GM19455 (cell line): ENCODE results near the gene ANGPTL5.
"Not testable (repeated sequence)": the region's sequence is repeated elsewhere in the genome, so short reads cannot be mapped to it uniquely, and the experiment has no call there.

ENCODE experiments used
- ATAC-seq: cut with Tn5 transposase; IDR thresholded peaks from one replicate; pipeline ENCODE4 v1.9.1; 2021; ENCODE audit not compliant: unreplicated experiment

Gene ANGPTL5

GRCh38 chr11:101894505-101894904 is 21.8 kb downstream of the ANGPTL5 start:
- ATAC-seq: no peak

DNA sequence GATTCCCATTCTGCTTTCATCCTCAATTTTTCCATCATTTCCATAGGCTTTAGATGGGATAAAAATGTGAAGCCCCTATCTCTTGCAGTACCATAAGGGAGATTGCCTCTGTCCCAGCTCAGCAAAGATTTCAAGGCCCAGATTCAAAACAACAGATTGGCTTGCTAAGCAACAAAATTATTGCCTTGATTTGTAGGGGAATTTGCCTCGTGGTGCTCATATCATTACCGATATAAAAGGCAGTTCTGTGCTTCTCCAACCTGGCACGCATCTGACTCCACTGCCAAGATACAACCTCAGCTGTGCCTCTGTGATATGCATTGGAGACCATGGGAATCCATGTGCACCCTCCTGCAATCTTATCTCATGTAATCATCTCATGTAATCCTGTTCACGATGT is 26.6 kb downstream of the ANGPTL5 start:
- no peak for ATAC-seq

DNA sequence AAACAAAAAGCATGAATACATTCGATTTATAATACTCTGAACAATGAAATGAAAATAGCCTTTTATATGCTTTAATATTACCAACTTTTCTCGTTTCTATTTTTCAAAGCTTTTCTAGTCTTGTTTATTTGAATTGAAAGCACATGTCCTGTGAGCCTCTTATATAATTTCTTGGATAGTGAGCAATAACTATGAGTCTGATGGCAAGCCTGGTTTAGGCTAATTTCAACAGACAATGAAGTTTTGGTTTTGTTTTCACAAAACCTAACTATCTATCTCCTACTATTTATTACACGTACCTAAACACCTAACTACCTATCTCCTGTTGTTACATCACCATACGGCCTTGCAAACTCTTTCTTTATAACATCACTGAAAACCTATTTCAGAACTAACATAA is 30.7 kb downstream of the ANGPTL5 start:
- ATAC-seq: no peak

GRCh38 chr11:101881586-101881985 is 34.7 kb downstream of the ANGPTL5 start:
- no peak for ATAC-seq

- ATAC-seq: no peak
Measured at GRCh38 chr11:101880222-101880621, 36.1 kb downstream of the ANGPTL5 start.

DNA sequence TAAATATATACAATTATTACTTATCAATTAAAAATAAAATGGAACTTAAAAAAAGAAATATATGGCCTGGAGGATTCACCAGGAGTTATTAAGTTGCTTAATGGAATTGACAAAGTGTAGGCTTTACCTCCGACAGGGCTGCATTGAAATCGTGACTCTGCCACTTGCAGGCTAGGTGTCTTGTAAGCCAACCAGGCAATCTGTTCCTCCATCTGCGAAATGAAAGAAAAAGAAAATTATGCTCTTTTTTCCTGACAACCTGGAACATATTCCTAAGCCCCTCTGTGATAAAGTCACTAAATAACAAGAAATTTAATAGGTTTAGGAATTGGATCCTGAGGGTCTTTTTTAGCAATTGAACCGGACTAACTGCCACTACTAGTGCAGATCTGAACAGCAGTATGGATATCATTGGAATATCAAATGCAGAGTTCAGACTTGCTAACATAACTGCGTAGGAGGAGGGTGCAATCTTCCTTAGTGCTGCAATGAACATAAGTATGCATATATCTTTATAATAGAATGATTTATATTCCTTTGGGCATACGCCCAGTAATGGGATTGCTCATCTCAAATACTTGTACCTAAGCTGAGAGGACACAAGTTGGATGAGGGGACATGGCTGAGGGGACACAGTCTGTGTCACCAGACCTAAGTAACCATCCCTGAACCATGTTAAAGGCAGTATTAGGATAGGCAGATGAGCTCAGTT is 44.0 kb downstream of the ANGPTL5 start:
- ATAC-seq: no peak

GRCh38 chr11:101870510-101870909 is 45.8 kb downstream of the ANGPTL5 start:
- ATAC-seq: no peak

- ATAC-seq: no peak
Measured at GRCh38 chr11:101867951-101868350, 48.4 kb downstream of the ANGPTL5 start.

DNA sequence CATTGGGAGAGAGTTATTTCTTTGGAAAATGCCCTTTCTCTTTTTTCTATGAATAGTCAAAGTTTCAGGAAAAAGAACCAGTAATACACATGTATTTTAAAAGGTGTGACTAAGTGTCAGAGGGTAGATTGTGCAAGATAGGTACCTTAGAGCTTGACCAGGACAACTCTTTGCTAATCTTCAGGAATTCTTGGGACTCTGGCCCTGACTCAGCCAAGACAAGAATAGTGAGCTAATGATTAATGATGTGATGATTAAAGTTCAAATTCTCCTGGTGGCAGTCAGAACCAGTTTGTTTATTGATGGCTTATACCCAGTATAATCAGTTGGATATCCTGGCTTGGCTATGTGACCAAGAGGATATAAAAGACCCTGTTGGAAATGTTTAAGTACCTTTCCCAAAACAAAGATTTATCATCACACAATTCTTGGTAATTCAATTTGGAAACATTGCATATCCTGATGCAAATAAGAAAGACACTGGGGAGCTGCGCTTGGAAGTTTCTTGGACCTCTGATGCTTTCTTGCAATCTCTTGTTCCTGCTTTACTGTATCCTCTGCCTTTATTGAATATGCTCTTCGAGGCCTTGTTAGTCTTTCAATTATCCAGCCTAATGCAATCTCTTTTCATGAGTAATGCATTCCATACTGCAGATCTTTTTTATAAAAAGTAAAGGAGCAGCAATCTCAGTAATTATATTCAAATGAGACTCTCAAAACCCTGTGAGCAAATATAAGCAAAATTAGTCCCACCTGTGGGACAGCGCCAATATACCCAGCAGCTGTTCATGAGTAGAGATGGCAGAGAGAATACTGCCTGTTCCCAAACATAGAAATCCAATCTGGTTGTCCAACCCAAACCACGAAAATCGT is 49.5 kb downstream of the ANGPTL5 start:
- no peak for ATAC-seq

DNA sequence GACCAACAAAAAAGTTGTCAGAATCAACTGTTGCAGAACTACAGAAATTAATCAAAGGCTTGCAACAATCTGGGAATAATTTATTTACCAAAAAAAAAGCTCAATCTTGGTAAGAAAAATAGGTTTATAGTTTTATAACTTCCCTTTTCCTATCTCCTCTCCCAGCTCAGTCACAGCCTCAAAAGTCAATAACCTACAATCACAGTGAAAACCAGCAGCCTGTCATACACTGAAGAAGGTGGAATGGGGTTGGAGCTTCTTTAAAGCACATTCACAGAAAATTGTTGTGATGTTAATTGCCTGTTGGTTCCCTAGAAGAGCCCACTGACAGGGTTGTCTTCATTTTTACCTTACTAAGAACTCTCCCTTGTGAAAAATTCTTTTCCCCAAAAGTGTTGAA is 52.2 kb downstream of the ANGPTL5 start:
- ATAC-seq: no peak

- ATAC-seq: no peak
Measured at GRCh38 chr11:101863361-101863760, 53.0 kb downstream of the ANGPTL5 start.

GRCh38 chr11:101862391-101863233 is 53.7 kb downstream of the ANGPTL5 start:
- no peak for ATAC-seq

DNA sequence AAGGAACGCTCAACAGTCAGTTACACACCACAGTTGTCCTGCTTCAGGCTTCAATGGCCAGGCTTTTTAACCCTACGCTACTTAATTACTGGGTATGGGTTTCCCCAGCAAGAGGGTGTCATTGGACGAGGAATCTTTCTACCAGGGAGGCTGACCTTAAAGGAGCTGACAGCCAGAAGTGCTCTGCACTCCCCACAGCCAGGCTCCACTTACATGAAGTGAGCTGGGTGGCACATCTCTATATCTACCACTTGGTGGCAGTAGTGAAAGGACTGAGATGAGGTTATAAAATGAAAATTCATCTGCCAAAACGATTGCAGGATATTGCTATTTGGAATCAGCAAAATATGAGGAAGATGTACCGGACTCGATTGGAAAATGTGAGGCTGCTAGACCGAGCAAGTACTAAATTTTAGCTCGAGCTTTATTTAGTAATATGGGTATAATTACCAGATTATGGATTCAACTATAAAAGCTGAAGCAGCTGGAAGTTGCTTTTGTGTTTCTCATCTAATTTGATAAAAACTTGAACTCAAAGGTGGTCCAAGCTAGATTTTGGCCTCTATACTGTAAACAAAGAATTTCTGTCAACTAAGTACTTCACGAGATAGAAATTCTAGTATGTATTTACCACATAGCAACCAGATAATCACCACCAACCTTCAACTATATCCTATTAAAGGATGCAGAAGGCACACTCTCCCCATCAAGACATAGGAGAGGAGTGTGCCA is 55.5 kb downstream of the ANGPTL5 start:
- ATAC-seq: peak; percentile 89

DNA sequence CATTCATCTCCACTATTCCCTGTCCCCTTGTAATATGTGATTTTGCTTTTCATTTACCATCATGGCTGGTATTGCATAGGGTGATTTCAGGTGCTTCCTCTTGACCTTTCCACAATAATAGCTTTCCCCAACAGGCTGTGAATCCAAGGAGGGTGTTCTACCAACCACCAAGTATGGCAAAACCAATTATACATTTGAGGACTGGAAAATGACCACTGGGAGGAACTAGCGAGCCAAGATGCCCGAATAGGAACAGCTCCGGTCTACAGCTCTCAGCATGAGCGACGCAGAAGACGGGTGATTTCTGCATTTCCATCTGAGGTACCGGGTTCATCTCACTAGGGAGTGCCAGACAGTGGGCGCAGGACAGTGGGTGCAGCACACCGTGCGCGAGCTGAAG is 64.1 kb downstream of the ANGPTL5 start:
- ATAC-seq: not testable (repeated sequence)

DNA sequence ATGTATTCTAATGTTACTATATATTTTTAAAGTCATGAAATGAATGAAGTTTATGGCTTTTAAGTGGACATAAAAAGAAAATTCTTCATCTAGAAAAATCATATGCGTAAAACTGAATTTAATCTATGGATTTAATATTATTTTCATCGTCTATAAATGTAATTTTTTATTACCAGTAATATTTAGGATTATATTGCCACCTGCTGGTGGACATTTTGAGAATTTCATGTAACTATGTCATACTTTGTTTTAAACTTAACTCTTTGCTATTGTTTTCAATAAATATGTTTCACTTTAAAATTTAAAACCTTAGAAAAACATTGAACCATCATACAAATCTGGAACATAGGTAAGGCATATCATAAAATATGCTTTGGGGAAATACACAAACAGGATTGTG is 68.1 kb downstream of the ANGPTL5 start:
- no peak for ATAC-seq

DNA sequence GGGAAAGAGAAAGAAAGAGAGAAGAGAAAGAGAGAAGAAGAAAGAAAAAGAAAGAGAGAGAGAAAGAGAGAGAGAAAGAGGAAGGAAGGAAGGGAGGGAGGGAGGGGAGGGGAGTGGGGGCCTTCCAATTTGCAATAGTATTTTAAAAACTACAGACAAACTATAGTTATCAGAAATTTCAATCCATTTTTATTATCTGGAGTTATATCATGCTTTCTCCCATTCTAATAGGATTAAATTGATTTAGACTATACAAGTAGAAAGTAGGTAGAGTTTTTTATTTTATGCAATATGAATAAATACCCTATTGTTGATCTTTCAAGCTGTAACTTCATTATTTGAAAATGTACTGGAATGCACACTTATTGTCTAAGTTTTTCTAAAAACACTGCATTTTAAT is 71.7 kb downstream of the ANGPTL5 start:
- ATAC-seq: no peak

DNA sequence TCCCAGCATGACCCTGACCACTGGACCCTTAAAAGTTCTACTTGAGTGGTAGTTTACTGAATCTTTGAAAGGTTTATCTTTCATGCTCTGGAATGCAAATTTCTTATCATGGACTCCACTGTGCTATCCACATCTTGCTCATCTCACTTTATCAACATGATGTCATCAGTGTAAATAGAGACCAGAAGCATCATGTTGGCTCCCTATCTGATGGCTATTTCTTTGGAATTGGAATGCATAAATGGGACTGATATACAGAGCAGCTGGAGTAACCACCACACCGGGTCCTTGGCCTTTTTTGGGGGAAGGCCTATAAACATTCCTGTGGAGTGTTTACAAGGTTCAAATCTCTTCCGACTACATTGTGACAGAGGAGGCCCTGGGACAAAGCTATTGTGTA is 75.6 kb downstream of the ANGPTL5 start:
- no peak for ATAC-seq
